OCI-LY1 (cell line): ENCODE data around the gene SAC3D1.

ENCODE experiments used
- H2AFZ ChIP-seq: fragments of 200-600 bp; sonication (generic), shearing (Covaris generic); 2 replicates; pipeline ENCODE4 v1.6.0; 2014; ENCODE audit warnings: antibody characterized with exemption, mild to moderate bottlenecking, low read length
- H3F3A ChIP-seq: fragments of 200-600 bp; sonication (generic), shearing (Covaris generic); 2 replicates; pipeline ENCODE4 v1.6.0; 2014; ENCODE audit warnings: mild to moderate bottlenecking, antibody characterized with exemption, low read length, moderate library complexity; ENCODE audit not compliant: insufficient read depth
- H3K27ac ChIP-seq: fragments of 200-600 bp; sonication (generic); 2 replicates; pipeline ENCODE4 v1.5.1; 2014; ENCODE audit warnings: low read length, mixed run types, mild to moderate bottlenecking, low read depth; ENCODE audit not compliant: poor library complexity, severe bottlenecking
- H3K27me3 ChIP-seq: fragments of 200-600 bp; sonication (generic); 2 replicates; pipeline ENCODE4 v1.6.0; 2014; ENCODE audit warnings: antibody characterized with exemption, mild to moderate bottlenecking, low read length, moderate library complexity; ENCODE audit not compliant: insufficient read depth
- H3K36me3 ChIP-seq: fragments of 200-600 bp; sonication (generic); 2 replicates; pipeline ENCODE4 v1.6.1; 2014; ENCODE audit warnings: mild to moderate bottlenecking, antibody characterized with exemption, low read length, moderate library complexity, mixed read lengths; ENCODE audit not compliant: insufficient read depth
- H3K4me1 ChIP-seq: fragments of 200-600 bp; sonication (generic); 2 replicates; pipeline ENCODE4 v1.5.1; 2014; ENCODE audit warnings: mild to moderate bottlenecking, low read length, moderate library complexity; ENCODE audit not compliant: insufficient read depth, severe bottlenecking
- H3K4me2 ChIP-seq: fragments of 200-600 bp; sonication (generic), shearing (Covaris generic); 2 replicates; pipeline ENCODE4 v1.6.1; 2014; ENCODE audit warnings: low read length
- H3K4me3 ChIP-seq: fragments of 200-600 bp; sonication (generic); 2 replicates; pipeline ENCODE4 v1.5.1; 2014; ENCODE audit warnings: low read length, low read depth, mild to moderate bottlenecking, mixed read lengths; ENCODE audit not compliant: poor library complexity, severe bottlenecking
- H3K79me2 ChIP-seq: fragments of 200-600 bp; shearing (Covaris generic); 2 replicates; pipeline ENCODE4 v1.6.1; 2016; ENCODE audit warnings: mixed run types, low read length, mixed read lengths; ENCODE audit not compliant: insufficient read depth
- H3K9ac ChIP-seq: fragments of 200-600 bp; sonication (generic), shearing (Covaris generic); 2 replicates; pipeline ENCODE4 v1.6.1; 2014; ENCODE audit warnings: mild to moderate bottlenecking, low read length, mixed read lengths
- H3K9me2 ChIP-seq: fragments of 200-600 bp; sonication (generic), shearing (Covaris generic); 2 replicates; pipeline ENCODE4 v1.6.1; 2014; ENCODE audit warnings: low read depth, mild to moderate bottlenecking, low read length, mixed read lengths
- H3K9me3 ChIP-seq: fragments of 200-600 bp; shearing (Covaris generic); 2 replicates; pipeline ENCODE4 v1.6.1; 2014; ENCODE audit warnings: low read length, mixed read lengths
- H4K20me1 ChIP-seq: fragments of 200-600 bp; sonication (generic), shearing (Covaris generic); 2 replicates; pipeline ENCODE4 v1.6.0; 2016; ENCODE audit warnings: mild to moderate bottlenecking, low read length; ENCODE audit not compliant: insufficient read depth
- CTCF ChIP-seq: fragments of 200-600 bp; sonication (generic), shearing (Covaris generic); IDR thresholded peaks from 2 replicates; pipeline ENCODE4 v1.5.1; 2017; ENCODE audit warnings: mild to moderate bottlenecking, antibody characterized with exemption, low read length, moderate library complexity, mixed read lengths
- EZH2 ChIP-seq: fragments of 200-600 bp; sonication (generic), shearing (Covaris generic); IDR thresholded peaks from 2 replicates; pipeline ENCODE4 v1.8.0; 2017; ENCODE audit warnings: borderline replicate concordance, mixed run types, mild to moderate bottlenecking, antibody characterized with exemption, low read length, moderate library complexity, mixed read lengths

The SAC3D1 gene

GRCh38 chr11:65067446-65067845 is 26.4 kb downstream of the SAC3D1 start:
- Histone ChIP-seq H3K4me3 (no peak overlapping the region), H3K4me1 (peaks cover 10% of the 10 kb centered on the region), H3K27me3 (no peaks in the 10 kb centered on the region), H3K4me2 (no peak overlapping the region), H4K20me1 (no peaks in the 10 kb centered on the region), H3K9me2 (no peaks in the 10 kb centered on the region), H2AFZ (no peak overlapping the region), H3K36me3 (no peaks in the 10 kb centered on the region; the same call in 1 of the 2 replicates), H3K79me2 (no peaks in the 10 kb centered on the region), H3F3A (no peaks in the 10 kb centered on the region), H3K9me3 (no peaks in the 10 kb centered on the region), H3K27ac (no peak overlapping the region), H3K9ac (no peak overlapping the region)
- TF ChIP-seq CTCF (no peak), EZH2 (no peak)

GRCh38 chr11:65069217-65069616 is 28.2 kb downstream of the SAC3D1 start:
- Histone ChIP-seq H3K4me1 (peaks cover 13% of the 10 kb centered on the region), H3K9me3 (no peaks in the 10 kb centered on the region), H3F3A (no peaks in the 10 kb centered on the region), H3K4me2 (no peak overlapping the region), H3K4me3 (no peak overlapping the region), H3K9me2 (no peaks in the 10 kb centered on the region), H4K20me1 (no peaks in the 10 kb centered on the region), H3K36me3 (no peaks in the 10 kb centered on the region; the same call in 1 of the 2 replicates), H3K27ac (no peak overlapping the region), H3K27me3 (no peaks in the 10 kb centered on the region), H2AFZ (no peak overlapping the region), H3K9ac (no peak overlapping the region), H3K79me2 (no peaks in the 10 kb centered on the region)
- TF ChIP-seq CTCF (no peak), EZH2 (no peak)

GRCh38 chr11:65071907-65072630 is 31.1 kb downstream of the SAC3D1 start:
- peaks cover 13% of the 10 kb centered on the region for H3K4me1 ChIP-seq
- no peak overlapping the region for H3K4me3 ChIP-seq
- no peak overlapping the region for H2AFZ ChIP-seq
- TF ChIP-seq CTCF (no peak), EZH2 (no peak)
- H3K9ac ChIP-seq, result peak overlapping the region; percentile 21; the same call in 1 of the 2 replicates
- H3K36me3 ChIP-seq, result peaks cover 18% of the 10 kb centered on the region
- no peaks in the 10 kb centered on the region for H4K20me1 ChIP-seq
- H3K9me2 ChIP-seq, result no peaks in the 10 kb centered on the region
- no peaks in the 10 kb centered on the region for H3K27me3 ChIP-seq
- peak overlapping the region; percentile 47; the same call in 1 of the 2 replicates for H3K4me2 ChIP-seq
- H3K27ac ChIP-seq, result peak overlapping the region; percentile 62
- no peaks in the 10 kb centered on the region for H3F3A ChIP-seq
- no peaks in the 10 kb centered on the region for H3K79me2 ChIP-seq
- H3K9me3 ChIP-seq, result no peaks in the 10 kb centered on the region
